ENCODE data around the gene TOR4A. TPM values are rescaled to one million over a fixed set of nuclear protein-coding genes. Genes with fewer than 3 reads are reported as not detected.

The TOR4A gene
- total and polyA plus RNA-seq, 10 of the 15 experiments (the other 5 are each of a cell fraction or from before 2014, with no cell fraction given), result 2.0 to 19.9 (median 3.7) TPM

DNA sequence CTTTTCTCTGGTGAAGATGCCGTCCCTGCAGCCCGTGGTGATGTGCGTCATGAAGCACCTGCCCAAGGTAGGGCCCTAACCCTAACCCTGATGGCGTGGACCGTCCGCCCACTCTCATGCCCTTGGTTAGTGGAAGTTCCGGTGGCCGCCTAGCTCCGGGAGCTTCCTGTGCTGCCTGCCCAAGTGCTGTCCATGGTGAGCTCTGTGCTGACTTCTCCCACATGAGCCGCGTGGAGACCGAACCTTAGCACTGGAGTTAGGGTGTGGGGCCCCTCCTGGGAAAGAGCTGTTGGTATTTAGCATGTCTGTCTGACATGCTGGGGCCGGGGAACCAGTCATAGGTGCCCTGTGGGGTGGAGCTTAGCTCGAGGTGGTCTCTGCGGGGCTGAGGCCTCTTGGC, 21.2 kb upstream of the TOR4A start:
- in situ Hi-C loops (cut with MboI), result no loop called here
- SMC1A ChIA-PET (ENCODE audit: uncharacterized antibody, unreplicated experiment), result interaction anchor here (0.6 to 1.6 kb wide), 2 partner anchors 16 to 19 kb away, joined by 3 to 5 read pairs; no protein-coding TSS in a partner anchor
- TF ChIP-seq, protein P1, sequence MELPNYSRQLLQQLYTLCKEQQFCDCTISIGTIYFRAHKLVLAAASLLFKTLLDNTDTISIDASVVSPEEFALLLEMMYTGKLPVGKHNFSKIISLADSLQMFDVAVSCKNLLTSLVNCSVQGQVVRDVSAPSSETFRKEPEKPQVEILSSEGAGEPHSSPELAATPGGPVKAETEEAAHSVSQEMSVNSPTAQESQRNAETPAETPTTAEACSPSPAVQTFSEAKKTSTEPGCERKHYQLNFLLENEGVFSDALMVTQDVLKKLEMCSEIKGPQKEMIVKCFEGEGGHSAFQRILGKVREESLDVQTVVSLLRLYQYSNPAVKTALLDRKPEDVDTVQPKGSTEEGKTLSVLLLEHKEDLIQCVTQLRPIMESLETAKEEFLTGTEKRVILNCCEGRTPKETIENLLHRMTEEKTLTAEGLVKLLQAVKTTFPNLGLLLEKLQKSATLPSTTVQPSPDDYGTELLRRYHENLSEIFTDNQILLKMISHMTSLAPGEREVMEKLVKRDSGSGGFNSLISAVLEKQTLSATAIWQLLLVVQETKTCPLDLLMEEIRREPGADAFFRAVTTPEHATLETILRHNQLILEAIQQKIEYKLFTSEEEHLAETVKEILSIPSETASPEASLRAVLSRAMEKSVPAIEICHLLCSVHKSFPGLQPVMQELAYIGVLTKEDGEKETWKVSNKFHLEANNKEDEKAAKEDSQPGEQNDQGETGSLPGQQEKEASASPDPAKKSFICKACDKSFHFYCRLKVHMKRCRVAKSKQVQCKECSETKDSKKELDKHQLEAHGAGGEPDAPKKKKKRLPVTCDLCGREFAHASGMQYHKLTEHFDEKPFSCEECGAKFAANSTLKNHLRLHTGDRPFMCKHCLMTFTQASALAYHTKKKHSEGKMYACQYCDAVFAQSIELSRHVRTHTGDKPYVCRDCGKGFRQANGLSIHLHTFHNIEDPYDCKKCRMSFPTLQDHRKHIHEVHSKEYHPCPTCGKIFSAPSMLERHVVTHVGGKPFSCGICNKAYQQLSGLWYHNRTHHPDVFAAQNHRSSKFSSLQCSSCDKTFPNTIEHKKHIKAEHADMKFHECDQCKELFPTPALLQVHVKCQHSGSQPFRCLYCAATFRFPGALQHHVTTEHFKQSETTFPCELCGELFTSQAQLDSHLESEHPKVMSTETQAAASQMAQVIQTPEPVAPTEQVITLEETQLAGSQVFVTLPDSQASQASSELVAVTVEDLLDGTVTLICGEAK (IDR thresholded peaks at IDR 0.05; ENCODE audit: borderline replicate concordance), result no peak
- TF ChIP-seq GATAD2B (conservative IDR thresholded peaks at IDR 0.05; ENCODE audit: low read depth) (no peak), IKZF1 (conservative IDR thresholded peaks at IDR 0.05) (no peak), CBFB (IDR thresholded peaks at IDR 0.05; ENCODE audit: low read depth) (no peak), PAX5 (IDR thresholded peaks at IDR 0.05; ENCODE audit: borderline replicate concordance, low read depth, low read length) (no peak), POLR2AphosphoS2 (IDR thresholded peaks at IDR 0.05; ENCODE audit: low read depth, low read length) (no peak), PAX8 (IDR thresholded peaks at IDR 0.05) (no peak)
- TF ChIP-seq, protein P2, sequence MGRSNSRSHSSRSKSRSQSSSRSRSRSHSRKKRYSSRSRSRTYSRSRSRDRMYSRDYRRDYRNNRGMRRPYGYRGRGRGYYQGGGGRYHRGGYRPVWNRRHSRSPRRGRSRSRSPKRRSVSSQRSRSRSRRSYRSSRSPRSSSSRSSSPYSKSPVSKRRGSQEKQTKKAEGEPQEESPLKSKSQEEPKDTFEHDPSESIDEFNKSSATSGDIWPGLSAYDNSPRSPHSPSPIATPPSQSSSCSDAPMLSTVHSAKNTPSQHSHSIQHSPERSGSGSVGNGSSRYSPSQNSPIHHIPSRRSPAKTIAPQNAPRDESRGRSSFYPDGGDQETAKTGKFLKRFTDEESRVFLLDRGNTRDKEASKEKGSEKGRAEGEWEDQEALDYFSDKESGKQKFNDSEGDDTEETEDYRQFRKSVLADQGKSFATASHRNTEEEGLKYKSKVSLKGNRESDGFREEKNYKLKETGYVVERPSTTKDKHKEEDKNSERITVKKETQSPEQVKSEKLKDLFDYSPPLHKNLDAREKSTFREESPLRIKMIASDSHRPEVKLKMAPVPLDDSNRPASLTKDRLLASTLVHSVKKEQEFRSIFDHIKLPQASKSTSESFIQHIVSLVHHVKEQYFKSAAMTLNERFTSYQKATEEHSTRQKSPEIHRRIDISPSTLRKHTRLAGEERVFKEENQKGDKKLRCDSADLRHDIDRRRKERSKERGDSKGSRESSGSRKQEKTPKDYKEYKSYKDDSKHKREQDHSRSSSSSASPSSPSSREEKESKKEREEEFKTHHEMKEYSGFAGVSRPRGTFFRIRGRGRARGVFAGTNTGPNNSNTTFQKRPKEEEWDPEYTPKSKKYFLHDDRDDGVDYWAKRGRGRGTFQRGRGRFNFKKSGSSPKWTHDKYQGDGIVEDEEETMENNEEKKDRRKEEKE (IDR thresholded peaks at IDR 0.05), result no peak
- TF ChIP-seq, protein P3, sequence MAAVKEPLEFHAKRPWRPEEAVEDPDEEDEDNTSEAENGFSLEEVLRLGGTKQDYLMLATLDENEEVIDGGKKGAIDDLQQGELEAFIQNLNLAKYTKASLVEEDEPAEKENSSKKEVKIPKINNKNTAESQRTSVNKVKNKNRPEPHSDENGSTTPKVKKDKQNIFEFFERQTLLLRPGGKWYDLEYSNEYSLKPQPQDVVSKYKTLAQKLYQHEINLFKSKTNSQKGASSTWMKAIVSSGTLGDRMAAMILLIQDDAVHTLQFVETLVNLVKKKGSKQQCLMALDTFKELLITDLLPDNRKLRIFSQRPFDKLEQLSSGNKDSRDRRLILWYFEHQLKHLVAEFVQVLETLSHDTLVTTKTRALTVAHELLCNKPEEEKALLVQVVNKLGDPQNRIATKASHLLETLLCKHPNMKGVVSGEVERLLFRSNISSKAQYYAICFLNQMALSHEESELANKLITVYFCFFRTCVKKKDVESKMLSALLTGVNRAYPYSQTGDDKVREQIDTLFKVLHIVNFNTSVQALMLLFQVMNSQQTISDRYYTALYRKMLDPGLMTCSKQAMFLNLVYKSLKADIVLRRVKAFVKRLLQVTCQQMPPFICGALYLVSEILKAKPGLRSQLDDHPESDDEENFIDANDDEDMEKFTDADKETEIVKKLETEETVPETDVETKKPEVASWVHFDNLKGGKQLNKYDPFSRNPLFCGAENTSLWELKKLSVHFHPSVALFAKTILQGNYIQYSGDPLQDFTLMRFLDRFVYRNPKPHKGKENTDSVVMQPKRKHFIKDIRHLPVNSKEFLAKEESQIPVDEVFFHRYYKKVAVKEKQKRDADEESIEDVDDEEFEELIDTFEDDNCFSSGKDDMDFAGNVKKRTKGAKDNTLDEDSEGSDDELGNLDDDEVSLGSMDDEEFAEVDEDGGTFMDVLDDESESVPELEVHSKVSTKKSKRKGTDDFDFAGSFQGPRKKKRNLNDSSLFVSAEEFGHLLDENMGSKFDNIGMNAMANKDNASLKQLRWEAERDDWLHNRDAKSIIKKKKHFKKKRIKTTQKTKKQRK (IDR thresholded peaks at IDR 0.05; ENCODE audit: low read depth, low read length), result no peak

More for the DNA sequence above, 21.2 kb upstream of the TOR4A start:
- 92% methylated on average over 15 of the region's 15 CpGs for WGBS (ENCODE audit: insufficient coverage, insufficient replicate concordance, low lambda C conversion rate, missing lambda C conversion rate)
- Histone ChIP-seq H3K36me3 (ENCODE audit: control insufficient read depth in 2 of 2, insufficient read depth in 2 of 2, low read length in 1 of 2) (peaks cover 2 to 8% of the 10 kb centered on the region in 2 experiments; a peak in 3 of 4 replicates), H2AFZ (ENCODE audit: control insufficient read depth, low read depth, low read length) (no peak overlapping the region), H3K4me3 (peak overlapping the region; percentile 93), H3K79me2 (ENCODE audit: control insufficient read depth, insufficient read depth, low read length) (peaks cover 18% of the 10 kb centered on the region), H3K9me3 (replicated peaks; ENCODE audit: control insufficient read depth, insufficient read depth, low read length) (no peaks in the 10 kb centered on the region), H3K27me3 (replicated peaks in 1 of 2; ENCODE audit: control insufficient read depth in 2 of 2, insufficient read depth in 2 of 2, low read length in 1 of 2) (no peaks in the 10 kb centered on the region), H3K4me1 (ENCODE audit: control insufficient read depth, insufficient read depth, low read length) (peaks cover 14% of the 10 kb centered on the region), H3K27ac (ENCODE audit: control insufficient read depth, insufficient read depth) (no peak overlapping the region), H3K9ac (ENCODE audit: control insufficient read depth, insufficient read depth, low read length) (no peak overlapping the region), H4K20me1 (ENCODE audit: control insufficient read depth, insufficient read depth) (no peaks in the 10 kb centered on the region), H3K4me2 (ENCODE audit: control insufficient read depth, insufficient read depth) (peak overlapping the region; percentile 81)
- ChIA-PET RAD21 (ENCODE audit: unreplicated experiment) (interaction anchor here (1.1 to 1.8 kb wide), 3 partner anchors 16 to 21 kb away, joined by 4 to 8 read pairs (median 4); partner anchors contain the start of genes TOR4A and TUBB4B), CTCF (interaction anchor here (0.9 to 1.6 kb wide), 6 partner anchors 8 to 31 kb away, joined by 3 to 5 read pairs (median 4); partner anchors contain the start of gene TUBB4B), POLR2A (interaction anchor here (0.6 to 6.2 kb wide), 8 partner anchors 11 to 97 kb away, joined by 3 to 112 read pairs (median 4); partner anchors contain the start of gene TUBB4B)
- BruUV-seq (replicated peaks), result no TSS peak
- ATAC-seq, result no peak
- DNase-seq (ENCODE audit: low read depth, low spot score), result no peak
- FAIRE-seq, result no peak
- intact Hi-C loops (cut with micrococcal nuclease; ENCODE audit: unreplicated experiment), result no loop called here

Measured in GM12878 (cell line).